ENCODE results near the gene GYG1. TPM values are rescaled to one million over a fixed set of nuclear protein-coding genes. Genes with fewer than 3 reads are reported as not detected.

The GYG1 gene
- total RNA-seq, 1 experiment from 2014 or later: 28.0 TPM

- no peak overlapping the region for H3K4me3 Mint-ChIP-seq (ENCODE audit: unreplicated experiment)
- Histone ChIP-seq H3K4me3 (ENCODE audit: low read depth, low read length) (no peak overlapping the region), H3K36me3 (ENCODE audit: control insufficient read depth, insufficient read depth, low read length) (no peaks in the 10 kb centered on the region), H3K4me1 (peaks cover 4% of the 10 kb centered on the region; the same call in 1 of the 2 replicates), H3K27me3 (replicated peaks; ENCODE audit: control insufficient read depth, insufficient read depth, low read length) (no peaks in the 10 kb centered on the region; the same call in 1 of the 2 replicates), H3K9me3 (no peaks in the 10 kb centered on the region)
- no peaks in the 10 kb centered on the region for H3K36me3 Mint-ChIP-seq (ENCODE audit: insufficient read depth, unreplicated experiment)
- BruUV-seq (replicated peaks): no TSS peak
- H3K27ac Mint-ChIP-seq (ENCODE audit: unreplicated experiment): no peak overlapping the region
- POLR2A ChIA-PET: no interaction called here
- H3K4me1 Mint-ChIP-seq (ENCODE audit: low read depth, unreplicated experiment): no peaks in the 10 kb centered on the region
- CTCF ChIA-PET: no interaction called here
- peak in 1 of 2 experiments; percentile 15 for TF ChIP-seq CTCF (IDR thresholded peaks at IDR 0.05; ENCODE audit: insufficient read depth in 1 of 2, low read depth in 1 of 2, low read length in 1 of 2, severe bottlenecking in 1 of 2, unreplicated experiment in 1 of 2)
- H3K9me3 Mint-ChIP-seq (ENCODE audit: unreplicated experiment): no peaks in the 10 kb centered on the region
- H3K27me3 Mint-ChIP-seq (ENCODE audit: insufficient read depth, unreplicated experiment): peaks cover 8% of the 10 kb centered on the region
- intact Hi-C loops (cut with micrococcal nuclease; ENCODE audit: unreplicated experiment): loop anchor here (5.0 to 10.0 kb wide), 3 partner anchors 65 to 527 kb away; no protein-coding TSS in a partner anchor
- peak in 1 of 2 experiments; percentile 28 for DNase-seq
These were observed 33.8 kb upstream of the GYG1 start for GRCh38 chr3:148957586-148957985.

GRCh38 chr3:148958696-148959095 is 32.6 kb upstream of the GYG1 start:
- H3K27me3 ChIP-seq (replicated peaks; ENCODE audit: control insufficient read depth, insufficient read depth, low read length): no peaks in the 10 kb centered on the region; the same call in none of the 2 replicates
- H3K4me1 Mint-ChIP-seq (ENCODE audit: low read depth, unreplicated experiment): no peaks in the 10 kb centered on the region
- POLR2A ChIA-PET: no interaction called here
- CTCF ChIA-PET: interaction anchor here (0.7 kb wide), 1 partner anchor 162 kb away, joined by 3 read pairs; no protein-coding TSS in a partner anchor
- DNase-seq: no peak
- intact Hi-C loops (cut with micrococcal nuclease; ENCODE audit: unreplicated experiment): loop anchor here (5.0 to 10.0 kb wide), 3 partner anchors 64 to 526 kb away; no protein-coding TSS in a partner anchor
- BruUV-seq (replicated peaks): no TSS peak
- no peak overlapping the region for H3K4me3 Mint-ChIP-seq (ENCODE audit: unreplicated experiment)
- no peaks in the 10 kb centered on the region for H3K9me3 Mint-ChIP-seq (ENCODE audit: unreplicated experiment)
- no peaks in the 10 kb centered on the region for H3K36me3 Mint-ChIP-seq (ENCODE audit: insufficient read depth, unreplicated experiment)
- H3K27me3 Mint-ChIP-seq (ENCODE audit: insufficient read depth, unreplicated experiment): peaks cover 8% of the 10 kb centered on the region
- peaks cover 4% of the 10 kb centered on the region; the same call in 1 of the 2 replicates for H3K4me1 ChIP-seq
- no peak overlapping the region for H3K4me3 ChIP-seq (ENCODE audit: low read depth, low read length)
- H3K9me3 ChIP-seq: no peaks in the 10 kb centered on the region
- no peak for TF ChIP-seq CTCF (IDR thresholded peaks at IDR 0.05; ENCODE audit: insufficient read depth in 1 of 2, low read depth in 1 of 2, low read length in 1 of 2, severe bottlenecking in 1 of 2, unreplicated experiment in 1 of 2)
- H3K27ac Mint-ChIP-seq (ENCODE audit: unreplicated experiment): no peak overlapping the region
- H3K36me3 ChIP-seq (ENCODE audit: control insufficient read depth, insufficient read depth, low read length): no peaks in the 10 kb centered on the region

- Histone ChIP-seq H3K4me1 (no peaks in the 10 kb centered on the region), H3K9me3 (no peaks in the 10 kb centered on the region), H3K4me3 (ENCODE audit: low read depth, low read length) (no peak overlapping the region), H3K36me3 (ENCODE audit: control insufficient read depth, insufficient read depth, low read length) (no peaks in the 10 kb centered on the region), H3K27me3 (replicated peaks; ENCODE audit: control insufficient read depth, insufficient read depth, low read length) (no peaks in the 10 kb centered on the region; the same call in none of the 2 replicates)
- intact Hi-C loops (cut with micrococcal nuclease; ENCODE audit: unreplicated experiment): no loop called here
- no TSS peak for BruUV-seq (replicated peaks)
- H3K4me3 Mint-ChIP-seq (ENCODE audit: unreplicated experiment): no peak overlapping the region
- POLR2A ChIA-PET: no interaction called here
- H3K4me1 Mint-ChIP-seq (ENCODE audit: low read depth, unreplicated experiment): no peaks in the 10 kb centered on the region
- DNase-seq: no peak
- H3K9me3 Mint-ChIP-seq (ENCODE audit: unreplicated experiment): no peaks in the 10 kb centered on the region
- CTCF ChIA-PET: interaction anchor here (0.7 kb wide), 1 partner anchor 26 kb away, joined by 3 read pairs; no protein-coding TSS in a partner anchor
- no peaks in the 10 kb centered on the region for H3K36me3 Mint-ChIP-seq (ENCODE audit: insufficient read depth, unreplicated experiment)
- no peak for TF ChIP-seq CTCF (IDR thresholded peaks at IDR 0.05; ENCODE audit: insufficient read depth in 1 of 2, low read depth in 1 of 2, low read length in 1 of 2, severe bottlenecking in 1 of 2, unreplicated experiment in 1 of 2)
- no peak overlapping the region for H3K27ac Mint-ChIP-seq (ENCODE audit: unreplicated experiment)
- H3K27me3 Mint-ChIP-seq (ENCODE audit: insufficient read depth, unreplicated experiment): peaks cover 8% of the 10 kb centered on the region
These were observed 28.8 kb upstream of the GYG1 start for GRCh38 chr3:148962513-148962912.

Measured in Caco-2 (cell line).